Neuronal stem cell (in vitro differentiated cells): Measurements from ENCODE around the gene TOP1.

Source experiments
- DNase-seq: peaks from one replicate; pipeline ENCODE4 v3.0.0-alpha.2; 2013; ENCODE audit warnings: low spot score
- H2AFZ ChIP-seq: one replicate; pipeline ENCODE4 v1.6.1; 2013; ENCODE audit warnings: mild to moderate bottlenecking, low read length, inconsistent platforms
- H2AK5ac ChIP-seq: 2 replicates; pipeline ENCODE4 v1.6.1; 2013; ENCODE audit warnings: low read depth, mild to moderate bottlenecking, inconsistent platforms, low read length, moderate library complexity, mixed read lengths
- H2BK120ac ChIP-seq: 2 replicates; pipeline ENCODE4 v1.6.1; 2013; ENCODE audit warnings: low read depth, mild to moderate bottlenecking, inconsistent platforms, low read length, moderate library complexity, mixed read lengths
- H2BK12ac ChIP-seq: one replicate; pipeline ENCODE4 v1.6.1; 2013; ENCODE audit warnings: low read length, inconsistent platforms
- H2BK15ac ChIP-seq: 2 replicates; pipeline ENCODE4 v1.6.1; 2013; ENCODE audit warnings: mild to moderate bottlenecking, low read length, inconsistent platforms, mixed read lengths
- H2BK5ac ChIP-seq: one replicate; pipeline ENCODE4 v1.6.1; 2013; ENCODE audit warnings: inconsistent platforms, mild to moderate bottlenecking, low read length, moderate library complexity
- H3K14ac ChIP-seq: one replicate; pipeline ENCODE4 v1.6.1; 2013; ENCODE audit warnings: low read length, inconsistent platforms
- H3K18ac ChIP-seq: 2 replicates; pipeline ENCODE4 v1.6.1; 2013; ENCODE audit warnings: low read length, inconsistent platforms
- H3K23ac ChIP-seq: 2 replicates; pipeline ENCODE4 v1.6.1; 2013; ENCODE audit warnings: low read depth, mild to moderate bottlenecking, mixed read lengths, low read length, inconsistent platforms; ENCODE audit not compliant: poor library complexity
- H3K27ac ChIP-seq: replicated peaks from 3 replicates; pipeline ENCODE4 v1.5.1; 2013; ENCODE audit warnings: low read length, inconsistent platforms
- H3K27me3 ChIP-seq, 3 experiments: 2 replicates each; pipeline ENCODE4 v1.6.1; 2013; ENCODE audit warnings: low read length in 3 of 3, mild to moderate bottlenecking in 2 of 3, inconsistent platforms in 1 of 3, low read depth in 1 of 3, mixed read lengths in 1 of 3, moderate library complexity in 1 of 3; ENCODE audit not compliant: control insufficient read depth in 3 of 3, insufficient read depth in 3 of 3
- H3K36me3 ChIP-seq, 2 donors: replicated peaks in 1 of 2; 2 replicates each; pipeline ENCODE4 v1.6.1; 2013; ENCODE audit warnings: low read length in 2 of 2; ENCODE audit not compliant: control insufficient read depth in 2 of 2, insufficient read depth in 2 of 2
- H3K4ac ChIP-seq: 2 replicates; pipeline ENCODE4 v1.6.1; 2013; ENCODE audit warnings: inconsistent platforms, mild to moderate bottlenecking, low read length, moderate library complexity
- H3K4me1 ChIP-seq, 2 donors: 1 replicate in 1 of 2; 2 replicates in 1 of 2; pipeline ENCODE4 v1.6.1; 2013; ENCODE audit warnings: low read length in 2 of 2, low read depth in 1 of 2; ENCODE audit not compliant: control insufficient read depth in 2 of 2, insufficient read depth in 1 of 2
- H3K4me2 ChIP-seq: one replicate; pipeline ENCODE4 v1.6.1; 2013; ENCODE audit warnings: mild to moderate bottlenecking, low read length, inconsistent platforms; ENCODE audit not compliant: insufficient read depth, poor library complexity, severe bottlenecking
- H3K4me3 ChIP-seq, 2 donors: 2 replicates each; pipeline ENCODE4 v1.5.1; 2013; ENCODE audit warnings: low read length in 2 of 2, mild to moderate bottlenecking in 2 of 2, inconsistent platforms in 1 of 2, moderate library complexity in 1 of 2
- H3K79me1 ChIP-seq: one replicate; pipeline ENCODE4 v1.6.1; 2013; ENCODE audit warnings: low read depth, mild to moderate bottlenecking, inconsistent platforms, low read length, moderate library complexity
- H3K9ac ChIP-seq: one replicate; pipeline ENCODE4 v1.6.1; 2013; ENCODE audit warnings: mild to moderate bottlenecking, low read depth, low read length, inconsistent platforms; ENCODE audit not compliant: poor library complexity
- H3K9me3 ChIP-seq, 2 donors: replicated peaks in 1 of 2; 2 replicates each; pipeline versions ENCODE3 to v1.6.1; 2013; ENCODE audit warnings: low read length in 2 of 2, mild to moderate bottlenecking in 2 of 2, inconsistent platforms in 1 of 2, low read depth in 1 of 2, mixed read lengths in 1 of 2, moderate library complexity in 1 of 2; ENCODE audit not compliant: control insufficient read depth in 2 of 2, insufficient read depth in 1 of 2
- H4K8ac ChIP-seq: one replicate; pipeline ENCODE4 v1.6.1; 2013; ENCODE audit warnings: low read depth, mild to moderate bottlenecking, inconsistent platforms, low read length, moderate library complexity
- H4K91ac ChIP-seq: one replicate; pipeline ENCODE4 v1.6.1; 2013; ENCODE audit warnings: low read length, low read depth, mild to moderate bottlenecking, inconsistent platforms; ENCODE audit not compliant: poor library complexity
- WGBS, 2 donors: extraction: QIAGEN DNeasy Blood & Tissue Kit; methylation state at CpG; one replicate each; pipeline ENCODE4 v1.1.7; 2013; ENCODE audit warnings: missing lambda C conversion rate in 2 of 2, mixed read lengths in 1 of 2; ENCODE audit not compliant: insufficient read length in 2 of 2, insufficient replicate concordance in 1 of 2; ENCODE audit errors: extremely low coverage in 2 of 2; 5-methylcytosine and 5-hydroxymethylcytosine counted together

TOP1 gene

GRCh38 chr20:41046716-41047115 is 18.1 kb downstream of the TOP1 start:
- Histone ChIP-seq H2BK5ac (no peak overlapping the region), H3K79me1 (peaks cover 3% of the 10 kb centered on the region), H2AFZ (no peak overlapping the region), H2BK15ac (no peak overlapping the region), H2BK12ac (no peak overlapping the region), H3K18ac (no peak overlapping the region), H3K36me3 (peaks cover 0 to 24% of the 10 kb centered on the region in 2 donors), H4K8ac (no peak overlapping the region), H4K91ac (no peak overlapping the region), H3K27ac (no peak overlapping the region), H3K4me1 (peaks cover 16 to 21% of the 10 kb centered on the region in 2 donors), H2BK120ac (no peak overlapping the region), H3K23ac (no peak overlapping the region), H3K27me3 (no peaks in the 10 kb centered on the region), H3K4ac (no peak overlapping the region), H2AK5ac (no peak overlapping the region), H3K4me3 (no peak overlapping the region), H3K9me3 (no peaks in the 10 kb centered on the region), H3K14ac (no peak overlapping the region), H3K4me2 (no peak overlapping the region), H3K9ac (no peak overlapping the region)
- no peak for DNase-seq
- no CpG with 5 or more reads among the region's 2 CpGs for WGBS, 2 donors

GRCh38 chr20:41047279-41047974 is 18.8 kb downstream of the TOP1 start:
- no peak for DNase-seq
- no CpG with 5 or more reads among the region's 5 CpGs for WGBS, 2 donors
- peaks cover 16 to 21% of the 10 kb centered on the region in 2 donors for H3K4me1 ChIP-seq

GRCh38 chr20:41047975-41048305 is 19.3 kb downstream of the TOP1 start:
- Histone ChIP-seq H3K4ac (no peak overlapping the region), H2AK5ac (no peak overlapping the region), H4K8ac (no peak overlapping the region), H3K27me3 (no peaks in the 10 kb centered on the region), H4K91ac (no peak overlapping the region), H2BK12ac (no peak overlapping the region), H2AFZ (no peak overlapping the region), H3K23ac (no peak overlapping the region), H3K14ac (no peak overlapping the region), H3K9me3 (no peaks in the 10 kb centered on the region), H3K27ac (no peak overlapping the region), H3K4me2 (no peak overlapping the region), H3K9ac (no peak overlapping the region), H3K79me1 (peaks cover 3% of the 10 kb centered on the region), H2BK15ac (no peak overlapping the region), H2BK120ac (no peak overlapping the region), H3K36me3 (peaks cover 0 to 12% of the 10 kb centered on the region in 2 donors), H3K4me3 (no peak overlapping the region), H2BK5ac (no peak overlapping the region), H3K18ac (no peak overlapping the region), H3K4me1 (peaks cover 14 to 20% of the 10 kb centered on the region in 2 donors)
- DNase-seq: no peak
- no CpG with 5 or more reads among the region's 1 CpG for WGBS, 2 donors

More at GRCh38 chr20:41047279-41047974, 18.8 kb downstream of the TOP1 start:
- no peak overlapping the region for H3K27ac ChIP-seq
- H2BK120ac ChIP-seq: no peak overlapping the region
- H3K36me3 ChIP-seq: peaks cover 0 to 17% of the 10 kb centered on the region in 2 donors
- no peak overlapping the region for H4K8ac ChIP-seq
- H3K9me3 ChIP-seq: no peaks in the 10 kb centered on the region
- H2AK5ac ChIP-seq: no peak overlapping the region
- no peak overlapping the region for H2BK12ac ChIP-seq
- H3K23ac ChIP-seq: no peak overlapping the region
- no peak overlapping the region for H3K14ac ChIP-seq
- no peak overlapping the region for H3K18ac ChIP-seq
- H2BK5ac ChIP-seq: no peak overlapping the region
- H2AFZ ChIP-seq: no peak overlapping the region
- no peak overlapping the region for H3K4ac ChIP-seq
- no peak overlapping the region for H4K91ac ChIP-seq
- H3K79me1 ChIP-seq: peaks cover 3% of the 10 kb centered on the region
- H2BK15ac ChIP-seq: no peak overlapping the region
- no peak overlapping the region for H3K4me2 ChIP-seq
- H3K9ac ChIP-seq: no peak overlapping the region
- H3K4me3 ChIP-seq: no peak overlapping the region
- no peaks in the 10 kb centered on the region for H3K27me3 ChIP-seq

GRCh38 chr20:41048461-41049301 is 20.1 kb downstream of the TOP1 start:
- Histone ChIP-seq H3K27me3 (no peaks in the 10 kb centered on the region), H4K91ac (no peak overlapping the region), H2BK12ac (no peak overlapping the region), H3K9me3 (no peaks in the 10 kb centered on the region), H3K23ac (no peak overlapping the region), H3K4me1 (peaks cover 11 to 23% of the 10 kb centered on the region in 2 donors), H2BK120ac (no peak overlapping the region), H2AK5ac (no peak overlapping the region), H3K9ac (no peak overlapping the region), H4K8ac (no peak overlapping the region), H3K4me2 (no peak overlapping the region), H2BK5ac (no peak overlapping the region), H3K36me3 (peaks cover 0 to 8% of the 10 kb centered on the region in 2 donors), H2BK15ac (no peak overlapping the region), H3K27ac (no peak overlapping the region), H3K14ac (no peak overlapping the region), H3K18ac (no peak overlapping the region), H3K79me1 (peaks cover 1% of the 10 kb centered on the region), H2AFZ (no peak overlapping the region), H3K4me3 (no peak overlapping the region), H3K4ac (no peak overlapping the region)
- no CpG with 5 or more reads among the region's 7 CpGs for WGBS, 2 donors
- no peak for DNase-seq
